GM18498 (cell line): Measurements from ENCODE around the gene LYRM4.

Source experiments
- ATAC-seq: cut with Tn5 transposase; IDR thresholded peaks from one replicate; pipeline ENCODE4 v1.9.1; 2021; ENCODE audit warnings: mild to moderate bottlenecking, moderate library complexity; ENCODE audit not compliant: unreplicated experiment

Gene LYRM4

DNA sequence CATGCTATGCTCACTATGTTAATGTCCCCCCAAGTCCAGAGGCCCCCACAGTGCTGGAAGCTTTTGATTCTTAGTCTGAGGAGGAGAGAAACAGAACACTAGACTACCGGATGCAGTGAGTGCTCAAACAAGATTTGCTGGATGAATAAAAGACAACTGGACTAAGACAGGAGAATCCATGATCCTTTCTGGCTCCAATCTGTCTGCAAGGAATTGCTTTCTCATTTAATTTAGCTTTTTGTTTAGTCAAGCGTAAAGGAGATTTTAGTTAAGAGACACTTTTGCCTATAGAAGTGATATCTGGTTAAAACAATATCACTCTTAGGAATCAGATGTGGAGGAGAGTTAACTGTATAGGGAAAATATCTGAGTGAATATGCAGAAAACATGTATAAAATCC lies 13.5 kb downstream of the LYRM4 start:
- ATAC-seq = no peak

- no peak for ATAC-seq
Measured at GRCh38 chr6:5246141-5247097, 14.3 kb downstream of the LYRM4 start.

DNA sequence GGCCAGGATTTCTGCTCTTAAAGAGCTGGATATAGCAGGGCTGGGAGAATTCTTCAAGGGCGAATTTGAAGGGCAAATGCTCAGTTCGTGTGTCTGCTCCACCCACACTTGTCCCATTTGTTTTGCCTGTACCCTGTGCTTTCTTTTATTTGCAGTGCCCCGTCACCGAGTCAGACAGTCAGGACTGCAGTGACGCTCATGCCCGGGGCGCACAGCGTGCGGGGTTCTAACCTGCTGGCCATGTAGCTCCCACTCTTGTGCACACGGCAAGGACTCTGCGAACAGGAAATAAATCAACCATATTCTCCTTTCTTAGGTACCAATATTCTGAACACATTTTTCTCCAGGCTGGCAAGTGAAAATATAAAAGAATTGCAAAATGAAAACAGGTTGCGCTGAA lies 17.7 kb downstream of the LYRM4 start:
- no peak for ATAC-seq

DNA sequence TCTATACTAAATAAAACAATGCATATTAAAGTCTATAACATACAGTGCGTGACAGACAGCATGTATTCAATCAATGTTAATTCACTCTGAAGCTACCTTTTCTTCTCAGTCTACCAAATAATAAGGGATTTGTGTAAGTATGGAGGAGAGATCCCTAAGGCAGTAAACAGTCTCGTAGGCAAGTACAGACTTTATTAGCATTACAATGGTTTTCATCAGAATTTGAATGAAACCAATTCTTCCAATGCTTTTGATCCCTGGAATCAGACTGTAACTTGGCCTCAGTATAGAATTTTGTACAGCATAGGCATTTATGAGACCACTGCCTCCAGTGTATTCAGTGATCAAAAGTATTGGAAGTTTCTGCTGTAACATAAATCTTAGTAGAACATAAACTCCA lies 19.5 kb downstream of the LYRM4 start:
- ATAC-seq = no peak

DNA sequence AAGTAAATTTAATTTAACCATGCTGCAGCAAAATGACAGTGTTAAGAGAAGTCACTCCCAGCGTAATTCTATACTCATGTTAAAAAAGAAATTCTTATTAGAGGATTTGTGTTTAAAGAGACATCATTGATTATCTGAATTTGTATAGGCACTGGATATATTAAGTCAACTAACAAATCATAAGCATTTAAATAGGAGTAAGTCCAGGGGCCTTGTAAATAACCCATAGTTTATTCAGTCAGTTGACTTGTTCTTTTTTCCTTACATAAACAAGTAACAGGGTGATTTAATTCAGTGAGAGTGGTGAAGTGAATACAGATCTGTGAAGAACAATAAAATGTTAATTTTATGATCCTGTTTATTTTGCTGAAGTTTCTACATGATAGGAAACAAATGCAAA lies 22.4 kb downstream of the LYRM4 start:
- ATAC-seq = no peak

GRCh38 chr6:5237805-5238204 lies 22.9 kb downstream of the LYRM4 start:
- ATAC-seq = no peak

DNA sequence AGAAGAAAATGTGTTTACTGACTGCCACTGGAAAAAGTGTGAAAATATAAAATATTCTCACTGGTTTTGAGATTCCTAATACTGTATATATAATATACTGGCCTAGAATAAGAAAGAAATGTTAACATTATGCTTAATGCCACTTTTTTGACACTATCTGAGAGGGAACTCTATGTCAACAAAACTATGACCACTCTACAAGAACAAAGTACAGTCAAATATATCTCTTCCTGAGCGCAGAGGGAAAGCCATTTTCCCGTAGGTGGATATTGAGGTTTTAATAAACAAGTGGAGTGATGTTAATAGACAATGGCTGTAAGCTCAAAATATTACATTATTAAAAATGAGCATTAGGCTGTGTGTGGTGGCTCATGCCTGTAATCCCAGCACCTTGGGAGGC lies 24.9 kb downstream of the LYRM4 start:
- no peak for ATAC-seq

DNA sequence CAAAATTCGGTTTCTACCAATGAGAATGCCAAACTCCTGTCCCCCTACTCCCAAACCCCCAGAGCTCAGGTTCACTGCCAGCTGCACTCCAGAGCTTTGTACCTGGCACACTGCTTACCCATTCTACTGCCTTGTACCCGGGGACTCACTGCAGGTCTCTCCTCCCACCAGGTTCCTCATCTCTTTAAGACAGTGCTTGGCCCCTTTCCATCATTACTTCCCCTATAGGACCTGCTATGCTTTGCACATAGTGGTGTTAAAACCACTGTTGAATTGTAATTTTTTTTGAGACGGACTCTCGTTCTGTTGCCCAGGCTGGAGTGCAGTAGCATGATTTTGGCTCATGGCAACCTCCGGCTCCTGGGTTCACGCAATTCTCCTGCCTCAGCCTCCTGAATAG lies 25.9 kb downstream of the LYRM4 start:
- no peak for ATAC-seq

DNA sequence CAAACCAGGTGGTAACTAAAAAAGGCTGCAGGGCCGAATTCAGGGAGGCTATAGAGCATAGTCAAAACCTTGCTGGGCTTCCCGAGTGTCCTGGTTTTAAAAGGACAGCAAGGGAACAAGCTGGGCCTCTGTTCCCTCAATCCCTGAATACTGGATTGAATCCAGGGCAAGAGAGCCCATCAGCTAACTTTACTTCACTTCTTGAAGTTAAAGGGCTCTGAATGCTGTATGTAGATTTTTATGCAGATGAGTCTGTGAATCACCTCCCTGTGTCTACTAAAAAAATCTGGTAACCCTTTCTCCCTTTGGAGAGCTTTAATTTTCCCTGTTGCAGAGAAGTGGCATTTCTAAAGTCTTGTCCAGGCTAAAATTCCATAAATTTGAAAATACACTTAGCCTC lies 29.5 kb downstream of the LYRM4 start:
- ATAC-seq = no peak

- ATAC-seq = no peak
Measured at GRCh38 chr6:5230081-5230480, 30.7 kb downstream of the LYRM4 start.

DNA sequence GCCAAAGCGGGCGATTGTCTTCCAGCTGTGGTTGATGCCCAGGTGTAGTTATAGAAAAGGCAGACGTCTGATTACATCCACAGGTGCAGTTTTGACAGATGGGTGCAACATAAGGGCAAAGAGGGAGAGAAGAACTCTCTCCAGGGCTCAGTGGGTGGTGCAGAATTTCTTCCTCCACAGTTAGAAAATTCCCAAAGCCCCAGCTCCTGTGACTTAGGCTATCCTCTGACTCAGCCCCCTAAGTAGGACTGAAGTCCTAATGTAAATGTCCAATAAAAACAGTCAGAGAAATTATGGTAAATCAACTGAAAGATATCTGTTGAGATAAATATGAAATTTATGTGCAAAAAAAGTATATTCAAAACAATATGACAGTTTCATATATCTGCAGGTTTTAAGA lies 31.4 kb downstream of the LYRM4 start:
- ATAC-seq = no peak

DNA sequence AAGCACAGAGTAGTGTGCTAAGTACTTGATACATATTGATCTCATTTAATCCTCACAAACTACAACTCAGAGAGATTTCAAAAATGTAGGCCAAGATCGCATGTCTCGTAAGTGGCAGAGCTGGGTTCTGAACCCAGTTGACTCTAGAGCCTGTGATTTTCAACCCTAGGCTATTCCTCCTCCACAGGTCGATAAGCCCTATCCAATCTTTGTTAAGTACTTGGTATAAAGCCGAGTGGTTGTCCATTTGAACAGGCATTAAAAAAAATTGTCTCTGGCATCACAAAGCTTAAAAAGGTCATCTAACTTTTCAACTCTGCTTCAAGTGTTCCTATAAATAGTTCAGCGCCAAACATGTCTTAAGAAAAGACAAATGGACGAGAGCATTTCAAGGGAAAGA lies 37.4 kb downstream of the LYRM4 start:
- ATAC-seq = no peak

GRCh38 chr6:5220443-5220842 lies 40.3 kb downstream of the LYRM4 start:
- ATAC-seq = no peak

GRCh38 chr6:5219011-5219691 lies 41.6 kb downstream of the LYRM4 start:
- no peak for ATAC-seq

DNA sequence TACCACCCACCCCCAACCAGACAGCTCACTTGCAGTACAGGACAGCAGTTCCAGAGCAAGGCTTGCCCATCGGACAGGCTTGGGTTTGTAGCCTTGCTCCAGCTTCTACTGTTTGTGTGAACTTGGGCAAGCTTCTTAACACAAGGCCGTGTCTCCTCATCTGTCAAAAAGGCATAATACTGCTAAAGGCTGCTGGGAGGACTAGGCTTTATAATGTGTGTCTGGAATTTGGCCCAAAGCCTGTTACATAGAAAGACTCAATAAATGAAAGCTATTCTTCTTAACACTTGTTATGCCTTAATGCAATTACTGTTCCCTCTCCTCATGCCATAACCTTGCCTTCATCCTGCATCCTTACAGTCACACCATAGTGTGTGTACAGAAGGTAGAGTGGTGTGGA lies 43.4 kb downstream of the LYRM4 start:
- ATAC-seq = no peak

DNA sequence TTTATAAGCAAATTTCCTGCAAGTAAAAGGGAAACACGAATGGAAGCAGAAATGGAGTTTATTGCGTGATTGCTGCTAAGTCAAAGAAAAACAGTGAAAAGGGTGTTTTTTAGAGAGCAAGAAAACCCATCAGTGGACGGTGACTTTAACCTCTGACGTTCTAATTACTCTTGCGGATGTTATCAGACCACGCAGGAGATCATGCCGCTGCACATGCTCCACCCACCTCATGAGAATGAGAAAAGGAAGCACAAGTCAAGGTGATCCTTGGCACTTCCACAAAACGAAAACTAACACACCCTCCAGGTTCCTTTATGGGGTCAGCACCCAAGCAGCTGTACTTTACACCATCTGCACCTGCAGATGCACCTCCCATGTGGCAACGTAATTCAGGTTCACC lies 45.0 kb downstream of the LYRM4 start:
- no peak for ATAC-seq

DNA sequence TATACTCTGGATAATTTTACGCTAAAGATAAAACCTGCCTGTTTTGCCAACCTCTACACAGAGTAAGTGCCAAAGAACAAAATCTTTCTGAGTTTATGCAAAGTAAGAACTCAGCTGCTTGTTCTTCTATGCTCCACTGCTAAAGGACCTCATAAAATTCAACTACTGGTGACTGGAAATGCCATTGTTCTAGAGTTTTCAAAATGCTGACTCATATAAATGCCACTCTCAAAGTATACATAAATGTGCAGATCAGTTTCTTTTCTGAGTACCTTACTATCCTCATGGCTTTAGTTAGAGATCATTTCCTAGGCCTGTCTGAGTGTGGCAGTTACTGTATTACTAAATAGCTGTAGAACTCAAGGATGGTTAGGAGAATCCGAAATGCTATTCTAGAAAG lies 45.6 kb downstream of the LYRM4 start:
- no peak for ATAC-seq

DNA sequence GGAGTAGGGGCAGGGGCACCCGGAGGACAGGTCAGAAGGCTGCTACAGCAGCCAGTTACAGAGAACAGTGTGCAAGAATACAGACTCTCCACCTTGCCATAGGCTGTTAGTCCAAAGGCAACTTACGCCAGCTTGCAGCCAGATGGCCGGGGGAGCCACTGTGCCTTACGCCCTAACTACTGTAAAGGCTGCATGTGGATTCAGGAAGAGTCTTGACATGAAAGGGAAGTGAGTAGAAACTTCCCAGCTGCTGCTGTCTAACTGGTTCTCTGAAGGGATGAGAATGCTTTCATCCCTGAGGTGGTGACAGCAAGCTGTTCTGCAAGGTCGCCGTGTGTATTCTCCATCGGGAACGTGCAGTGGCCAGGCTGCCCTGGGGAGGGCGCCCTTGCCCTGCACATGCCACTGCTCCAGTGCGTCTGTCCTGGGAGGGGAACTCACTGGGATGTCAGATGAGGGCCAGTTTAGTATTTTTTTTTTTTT lies 46.1 kb downstream of the LYRM4 start:
- no peak for ATAC-seq

DNA sequence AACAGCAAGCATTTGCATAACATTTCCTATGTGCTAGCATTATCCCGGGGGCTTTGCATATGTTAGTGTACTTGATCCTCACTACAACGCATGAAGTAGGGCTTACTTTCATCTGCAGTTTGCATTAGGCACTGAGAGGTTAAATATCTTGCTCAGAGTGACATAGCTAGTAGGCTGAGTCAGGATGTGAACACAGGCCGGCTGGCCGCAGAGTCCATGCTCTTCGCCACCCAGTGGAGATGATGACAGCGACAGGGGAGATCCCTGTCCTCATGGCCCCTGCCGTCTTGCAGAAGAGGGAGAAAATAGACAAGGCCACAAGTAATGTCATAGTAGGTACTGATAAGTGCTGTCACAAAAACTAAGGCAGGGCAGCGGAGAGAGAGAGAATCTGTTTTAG lies 46.9 kb downstream of the LYRM4 start:
- no peak for ATAC-seq

- ATAC-seq = no peak
Measured at GRCh38 chr6:5211492-5211891, 49.3 kb downstream of the LYRM4 start.

DNA sequence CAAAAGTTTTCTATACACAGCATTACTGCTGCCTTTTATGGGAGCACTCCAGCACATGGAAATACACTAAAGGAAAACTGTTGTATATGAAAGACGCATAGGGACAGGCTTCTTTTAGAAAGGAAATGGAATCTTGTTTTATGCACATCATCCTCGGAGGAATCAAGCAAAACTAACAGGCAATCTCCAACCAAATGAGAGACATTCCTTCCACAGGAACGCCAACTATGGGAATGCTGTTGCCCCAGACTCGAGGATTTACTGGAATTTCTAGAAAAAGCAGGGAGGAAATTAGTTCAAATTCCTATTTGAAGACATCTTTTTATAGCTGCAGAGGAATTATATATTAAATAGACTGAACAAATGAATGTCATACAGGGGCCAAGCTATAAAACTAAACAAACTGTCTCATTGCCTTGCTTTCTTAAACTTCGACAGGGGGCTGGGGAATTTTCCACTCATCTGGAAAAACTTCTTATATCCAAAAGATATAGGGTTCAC lies 52.2 kb downstream of the LYRM4 start:
- no peak for ATAC-seq

- ATAC-seq = no peak
Measured at GRCh38 chr6:5208057-5208456, 52.7 kb downstream of the LYRM4 start.
